Transverse colon (tissue), 1 donor: ENCODE results near the gene PCDHB8.
"Not testable (repeated sequence)": the region's sequence is repeated elsewhere in the genome, so short reads cannot be mapped to it uniquely, and the experiment has no call there.

Experiments used
- EP300 ChIP-seq: sonication (generic); formaldehyde crosslinking; IDR thresholded peaks from one replicate; pipeline ENCODE4 v1.6.1; 2017; ENCODE audit warnings: antibody characterized with exemption, low read depth
- POLR2A ChIP-seq: fragments of 450-650 bp; IDR thresholded peaks from one replicate; pipeline ENCODE4 v1.6.1; 2016; ENCODE audit warnings: antibody characterized with exemption, mild to moderate bottlenecking, moderate library complexity

DNA sequence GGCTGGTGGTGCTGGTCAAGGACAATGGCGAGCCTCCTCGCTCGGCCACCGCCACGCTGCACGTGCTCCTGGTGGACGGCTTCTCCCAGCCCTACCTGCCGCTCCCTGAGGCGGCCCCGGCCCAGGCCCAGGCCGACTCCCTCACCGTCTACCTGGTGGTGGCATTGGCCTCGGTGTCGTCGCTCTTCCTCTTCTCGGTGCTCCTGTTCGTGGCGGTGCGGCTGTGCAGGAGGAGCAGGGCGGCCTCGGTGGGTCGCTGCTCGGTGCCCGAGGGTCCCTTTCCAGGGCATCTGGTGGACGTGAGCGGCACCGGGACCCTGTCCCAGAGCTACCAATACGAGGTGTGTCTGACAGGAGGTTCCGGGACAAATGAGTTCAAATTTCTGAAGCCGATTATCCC is 47.8 kb downstream of the PCDHB8 start:
- TF ChIP-seq POLR2A, EP300: not testable (repeated sequence)
